ENCODE data around the gene ANKRD55.
"Not testable (repeated sequence)": the region's sequence is repeated elsewhere in the genome, so short reads cannot be mapped to it uniquely, and the experiment has no call there.

The ANKRD55 gene

GRCh38 chr5:56101180-56101579 is 131.9 kb downstream of the ANKRD55 start:
- no peak for DNase-seq

GRCh38 chr5:56100439-56101176 is 132.5 kb downstream of the ANKRD55 start:
- DNase-seq: no peak

- no peak for DNase-seq
Observed at GRCh38 chr5:56099346-56099745, 133.8 kb downstream of the ANKRD55 start.

- no peak for DNase-seq
Observed at GRCh38 chr5:56097055-56097454, 136.1 kb downstream of the ANKRD55 start.

GRCh38 chr5:56095579-56096102 is 137.5 kb downstream of the ANKRD55 start:
- DNase-seq: peak; percentile 44 to 75 (median 65)

- DNase-seq: peak in 3 of 4 experiments; percentile 21 to 35 (median 22)
Observed at GRCh38 chr5:56094579-56095361, 138.4 kb downstream of the ANKRD55 start.

GRCh38 chr5:56093970-56094369 is 139.2 kb downstream of the ANKRD55 start:
- no peak for DNase-seq

- no peak for DNase-seq
Observed at GRCh38 chr5:56092115-56092514, 141.0 kb downstream of the ANKRD55 start.

GRCh38 chr5:56091664-56092063 is 141.5 kb downstream of the ANKRD55 start:
- DNase-seq: no peak

- DNase-seq: peak in 2 of 4 experiments; percentile 18 to 32
Observed at GRCh38 chr5:56090793-56091460, 142.2 kb downstream of the ANKRD55 start.

- DNase-seq: no peak
Observed at GRCh38 chr5:56088967-56089829, 143.9 kb downstream of the ANKRD55 start.

GRCh38 chr5:56088431-56088949 is 144.6 kb downstream of the ANKRD55 start:
- DNase-seq: no peak

GRCh38 chr5:56085193-56085592 is 147.9 kb downstream of the ANKRD55 start:
- DNase-seq: no peak

- DNase-seq: no peak
Observed at GRCh38 chr5:56083286-56083854, 149.8 kb downstream of the ANKRD55 start.

GRCh38 chr5:56081053-56081642 is 152.0 kb downstream of the ANKRD55 start:
- peak in 2 of 4 experiments; percentile 30 to 41 for DNase-seq

GRCh38 chr5:56080375-56081052 is 152.6 kb downstream of the ANKRD55 start:
- DNase-seq: no peak

- not testable (repeated sequence) for DNase-seq
Observed at GRCh38 chr5:56079157-56079500, 154.0 kb downstream of the ANKRD55 start.

GRCh38 chr5:56078278-56079156 is 154.6 kb downstream of the ANKRD55 start:
- DNase-seq: peak; percentile 30 to 56 (median 48)

GRCh38 chr5:56077796-56078233 is 155.3 kb downstream of the ANKRD55 start:
- peak in 2 of 4 experiments; percentile 33 to 45 for DNase-seq

Measured in suppressor macrophage (primary cell).